Measurements from ENCODE around the gene MYT1. TPM values are rescaled to one million over a fixed set of nuclear protein-coding genes. Genes with fewer than 3 reads are reported as not detected.

MYT1 gene
- polyA plus RNA-seq, 3 donors = not detected

- TF ChIP-seq, protein P1, sequence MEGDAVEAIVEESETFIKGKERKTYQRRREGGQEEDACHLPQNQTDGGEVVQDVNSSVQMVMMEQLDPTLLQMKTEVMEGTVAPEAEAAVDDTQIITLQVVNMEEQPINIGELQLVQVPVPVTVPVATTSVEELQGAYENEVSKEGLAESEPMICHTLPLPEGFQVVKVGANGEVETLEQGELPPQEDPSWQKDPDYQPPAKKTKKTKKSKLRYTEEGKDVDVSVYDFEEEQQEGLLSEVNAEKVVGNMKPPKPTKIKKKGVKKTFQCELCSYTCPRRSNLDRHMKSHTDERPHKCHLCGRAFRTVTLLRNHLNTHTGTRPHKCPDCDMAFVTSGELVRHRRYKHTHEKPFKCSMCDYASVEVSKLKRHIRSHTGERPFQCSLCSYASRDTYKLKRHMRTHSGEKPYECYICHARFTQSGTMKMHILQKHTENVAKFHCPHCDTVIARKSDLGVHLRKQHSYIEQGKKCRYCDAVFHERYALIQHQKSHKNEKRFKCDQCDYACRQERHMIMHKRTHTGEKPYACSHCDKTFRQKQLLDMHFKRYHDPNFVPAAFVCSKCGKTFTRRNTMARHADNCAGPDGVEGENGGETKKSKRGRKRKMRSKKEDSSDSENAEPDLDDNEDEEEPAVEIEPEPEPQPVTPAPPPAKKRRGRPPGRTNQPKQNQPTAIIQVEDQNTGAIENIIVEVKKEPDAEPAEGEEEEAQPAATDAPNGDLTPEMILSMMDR (IDR thresholded peaks at IDR 0.05) = no peak
- Mint-ChIP-seq H3K27me3 (ENCODE audit: low read depth in 3 of 3) (peaks cover 2 to 8% (median 5%) of the 10 kb centered on the region in 3 donors), H3K9me3 (peaks cover 0 to 19% (median 12%) of the 10 kb centered on the region in 7 donors), H3K4me3 (no peak overlapping the region), H3K36me3 (no peaks in the 10 kb centered on the region), H3K27ac (no peak overlapping the region), H3K4me1 (no peaks in the 10 kb centered on the region)
- DNase-seq = no peak
- Histone ChIP-seq H3K27ac (ENCODE audit: low read depth in 1 of 2, low read length in 2 of 2) (no peak overlapping the region), H3K79me2 (ENCODE audit: insufficient read depth, low read length) (no peaks in the 10 kb centered on the region), H3K9me3 (replicated peaks in 1 of 2; ENCODE audit: control insufficient read depth in 1 of 2, insufficient read depth in 1 of 2, low read length in 2 of 2) (peaks cover 4 to 23% of the 10 kb centered on the region in 2 donors), H2AFZ (ENCODE audit: insufficient read depth, low read depth, low read length, poor library complexity, severe bottlenecking) (no peak overlapping the region), H3K36me3 (replicated peaks in 1 of 2; ENCODE audit: control insufficient read depth in 1 of 2, insufficient read depth in 2 of 2, low read length in 2 of 2) (no peaks in the 10 kb centered on the region), H3K9ac (ENCODE audit: insufficient read depth, low read length, poor library complexity, severe bottlenecking) (no peak overlapping the region), H4K20me1 (ENCODE audit: insufficient read depth, low read length) (no peaks in the 10 kb centered on the region), H3K4me1 (ENCODE audit: control insufficient read depth in 1 of 2, insufficient read depth in 2 of 2, low read length in 2 of 2) (no peaks in the 10 kb centered on the region), H3K27me3 (ENCODE audit: control insufficient read depth in 2 of 2, insufficient read depth in 2 of 2, low read length in 2 of 2) (no peaks in the 10 kb centered on the region), H3K4me3 (replicated peaks in 1 of 3; ENCODE audit: low read depth in 2 of 3, low read length in 3 of 3) (no peak overlapping the region), H3K4me2 (replicated peaks; ENCODE audit: extremely low read depth, low read length, poor library complexity, severe bottlenecking) (no peak overlapping the region)
- WGBS (ENCODE audit: insufficient coverage) = 79% methylated on average over 3 of the region's 5 CpGs
- intact Hi-C loops (cut with micrococcal nuclease) = no loop called here
These were observed 25.3 kb downstream of the MYT1 start for GRCh38 chr20:64189530-64189966.

- H3K36me3 ChIP-seq (replicated peaks in 1 of 2; ENCODE audit: control insufficient read depth in 1 of 2, insufficient read depth in 2 of 2, low read length in 2 of 2) = no peaks in the 10 kb centered on the region
- intact Hi-C loops (cut with micrococcal nuclease) = no loop called here
- no peak overlapping the region for H2AFZ ChIP-seq (ENCODE audit: insufficient read depth, low read depth, low read length, poor library complexity, severe bottlenecking)
- H3K4me2 ChIP-seq (replicated peaks; ENCODE audit: extremely low read depth, low read length, poor library complexity, severe bottlenecking) = no peak overlapping the region
- no peaks in the 10 kb centered on the region for H3K4me1 ChIP-seq (ENCODE audit: control insufficient read depth in 1 of 2, insufficient read depth in 2 of 2, low read length in 2 of 2)
- no peak overlapping the region for H3K27ac ChIP-seq (ENCODE audit: low read depth in 1 of 2, low read length in 2 of 2)
- H3K79me2 ChIP-seq (ENCODE audit: insufficient read depth, low read length) = no peaks in the 10 kb centered on the region
- Mint-ChIP-seq H3K27me3 (ENCODE audit: low read depth in 3 of 3) (peaks cover 2 to 7% (median 4%) of the 10 kb centered on the region in 3 donors), H3K4me1 (no peaks in the 10 kb centered on the region), H3K9me3 (peaks cover 0 to 17% (median 12%) of the 10 kb centered on the region in 7 donors), H3K36me3 (no peaks in the 10 kb centered on the region), H3K4me3 (no peak overlapping the region), H3K27ac (no peak overlapping the region)
- no peak overlapping the region for H3K9ac ChIP-seq (ENCODE audit: insufficient read depth, low read length, poor library complexity, severe bottlenecking)
- H3K27me3 ChIP-seq (ENCODE audit: control insufficient read depth in 2 of 2, insufficient read depth in 2 of 2, low read length in 2 of 2) = no peaks in the 10 kb centered on the region
- no peak for DNase-seq
- H3K4me3 ChIP-seq (replicated peaks in 1 of 3; ENCODE audit: low read depth in 2 of 3, low read length in 3 of 3) = no peak overlapping the region
- WGBS (ENCODE audit: insufficient coverage) = 94% methylated on average over 8 of the region's 8 CpGs
- peaks cover 4 to 23% of the 10 kb centered on the region in 2 donors for H3K9me3 ChIP-seq (replicated peaks in 1 of 2; ENCODE audit: control insufficient read depth in 1 of 2, insufficient read depth in 1 of 2, low read length in 2 of 2)
- H4K20me1 ChIP-seq (ENCODE audit: insufficient read depth, low read length) = no peaks in the 10 kb centered on the region
- TF ChIP-seq, protein P1 (IDR thresholded peaks at IDR 0.05) = no peak
These were observed 25.7 kb downstream of the MYT1 start for GRCh38 chr20:64189986-64190385.

All from CD14-positive monocyte (primary cell).